ENCODE measurements around the gene CENPP. TPM values are rescaled to one million over a fixed set of nuclear protein-coding genes. Genes with fewer than 3 reads are reported as not detected.

Gene CENPP
- total RNA-seq, 4 donors from 2014 or later: 0.37 to 7.1 (median 3.2) TPM

- 96 to 100% methylated on average over 2 to 9 of the region's 9 CpGs for WGBS, 2 donors (ENCODE audit: low coverage in 1 of 2)
- Histone ChIP-seq H3K9me3 (no peaks in the 10 kb centered on the region), H3K4me3 (no peak overlapping the region), H3K4me1 (no peaks in the 10 kb centered on the region), H3K27ac (no peak overlapping the region), H3K36me3 (peaks cover 0 to 34% (median 16%) of the 10 kb centered on the region in 4 donors), H3K27me3 (no peaks in the 10 kb centered on the region)
- intact Hi-C loops (cut with DNase I; ENCODE audit: low total_unique reads): loop anchor here (5.0 kb wide), 1 partner anchor 308 kb away; no protein-coding TSS in a partner anchor
- DNase-seq: no peak
- in situ Hi-C loops (cut with MboI; ENCODE audit: low pct_ligation_motif_present in 1 of 4, low pct_unique_long_range_greater_than_20kb in 1 of 4, low sequenced_read_pairs in 3 of 4): loop anchor here (10.0 to 25.0 kb wide), 6 partner anchors 135 to 505 kb away; no protein-coding TSS in a partner anchor
- TF ChIP-seq, protein P1, sequence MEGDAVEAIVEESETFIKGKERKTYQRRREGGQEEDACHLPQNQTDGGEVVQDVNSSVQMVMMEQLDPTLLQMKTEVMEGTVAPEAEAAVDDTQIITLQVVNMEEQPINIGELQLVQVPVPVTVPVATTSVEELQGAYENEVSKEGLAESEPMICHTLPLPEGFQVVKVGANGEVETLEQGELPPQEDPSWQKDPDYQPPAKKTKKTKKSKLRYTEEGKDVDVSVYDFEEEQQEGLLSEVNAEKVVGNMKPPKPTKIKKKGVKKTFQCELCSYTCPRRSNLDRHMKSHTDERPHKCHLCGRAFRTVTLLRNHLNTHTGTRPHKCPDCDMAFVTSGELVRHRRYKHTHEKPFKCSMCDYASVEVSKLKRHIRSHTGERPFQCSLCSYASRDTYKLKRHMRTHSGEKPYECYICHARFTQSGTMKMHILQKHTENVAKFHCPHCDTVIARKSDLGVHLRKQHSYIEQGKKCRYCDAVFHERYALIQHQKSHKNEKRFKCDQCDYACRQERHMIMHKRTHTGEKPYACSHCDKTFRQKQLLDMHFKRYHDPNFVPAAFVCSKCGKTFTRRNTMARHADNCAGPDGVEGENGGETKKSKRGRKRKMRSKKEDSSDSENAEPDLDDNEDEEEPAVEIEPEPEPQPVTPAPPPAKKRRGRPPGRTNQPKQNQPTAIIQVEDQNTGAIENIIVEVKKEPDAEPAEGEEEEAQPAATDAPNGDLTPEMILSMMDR (IDR thresholded peaks at IDR 0.05): no peak
- TF ChIP-seq POLR2AphosphoS5 (IDR thresholded peaks at IDR 0.05): no peak
- no peak for TF ChIP-seq POLR2A (IDR thresholded peaks at IDR 0.05)
- no peak for TF ChIP-seq EP300 (IDR thresholded peaks at IDR 0.05; ENCODE audit: low read depth)
Observed at GRCh38 chr9:92639791-92640271, 314.1 kb downstream of the CENPP start.

DNA sequence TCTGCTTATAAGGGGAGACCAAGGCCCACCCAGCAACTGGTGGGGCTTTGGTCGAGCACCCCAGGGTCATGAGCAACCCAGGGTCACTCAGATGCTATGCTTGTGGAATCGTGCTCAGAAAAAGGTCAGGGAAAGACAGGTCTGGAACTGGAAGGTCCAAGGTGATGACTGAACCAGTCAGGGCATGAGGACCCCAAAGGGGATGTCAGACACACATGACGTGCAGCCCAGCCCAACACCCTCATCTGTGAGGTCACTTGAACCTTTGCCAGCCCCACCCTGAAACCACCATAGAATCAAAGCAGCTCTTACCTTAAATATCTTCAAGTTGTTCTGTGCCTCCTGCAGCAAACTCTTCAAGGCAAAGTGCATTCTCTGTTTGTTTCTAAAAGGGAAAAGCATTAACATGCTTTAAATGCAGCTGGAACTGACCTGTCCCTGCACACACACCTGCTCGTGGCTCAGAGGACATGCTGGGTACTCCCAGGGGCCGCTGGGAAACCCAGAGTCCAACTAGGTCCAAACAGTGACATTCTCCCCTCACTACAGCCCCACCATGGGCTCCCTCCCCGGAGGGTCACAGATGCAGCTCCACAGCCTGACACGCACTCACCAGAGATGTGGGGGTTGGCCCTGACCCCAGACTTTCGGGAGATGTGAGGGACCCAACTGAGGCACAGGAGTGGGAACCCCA, 314.8 kb downstream of the CENPP start:
- WGBS, 2 donors (ENCODE audit: low coverage in 1 of 2): 89% methylated on average over 8 of the region's 8 CpGs; no CpG with 5 or more reads in 1 of the 2 donors
- no peak overlapping the region for H3K4me3 ChIP-seq
- no peaks in the 10 kb centered on the region for H3K9me3 ChIP-seq
- intact Hi-C loops (cut with DNase I; ENCODE audit: low total_unique reads) (no loop called here), in situ Hi-C loops (cut with MboI; ENCODE audit: low pct_ligation_motif_present in 1 of 4, low pct_unique_long_range_greater_than_20kb in 1 of 4, low sequenced_read_pairs in 3 of 4) (loop anchor here in 3 of 4 donors (25.0 kb wide), 2 partner anchors 328 to 503 kb away; no protein-coding TSS in a partner anchor)
- no peaks in the 10 kb centered on the region for H3K4me1 ChIP-seq
- no peak for DNase-seq
- no peak overlapping the region for H3K27ac ChIP-seq
- peaks cover 0 to 40% (median 19%) of the 10 kb centered on the region in 4 donors for H3K36me3 ChIP-seq
- TF ChIP-seq POLR2A (IDR thresholded peaks at IDR 0.05) (no peak), EP300 (IDR thresholded peaks at IDR 0.05; ENCODE audit: low read depth) (no peak), POLR2AphosphoS5 (IDR thresholded peaks at IDR 0.05) (no peak)
- TF ChIP-seq, protein P1 (IDR thresholded peaks at IDR 0.05): no peak
- H3K27me3 ChIP-seq: no peaks in the 10 kb centered on the region

- no peaks in the 10 kb centered on the region for H3K9me3 ChIP-seq
- peaks cover 0 to 46% (median 22%) of the 10 kb centered on the region in 4 donors for H3K36me3 ChIP-seq
- in situ Hi-C loops (cut with MboI; ENCODE audit: low pct_ligation_motif_present in 1 of 4, low pct_unique_long_range_greater_than_20kb in 1 of 4, low sequenced_read_pairs in 3 of 4): loop anchor here in 3 of 4 donors (25.0 kb wide), 2 partner anchors 329 to 504 kb away; no protein-coding TSS in a partner anchor
- DNase-seq: no peak
- no peaks in the 10 kb centered on the region for H3K27me3 ChIP-seq
- H3K27ac ChIP-seq: no peak overlapping the region
- H3K4me1 ChIP-seq: no peaks in the 10 kb centered on the region
- no peak for TF ChIP-seq EP300 (IDR thresholded peaks at IDR 0.05; ENCODE audit: low read depth)
- TF ChIP-seq POLR2AphosphoS5 (IDR thresholded peaks at IDR 0.05): no peak
- TF ChIP-seq POLR2A (IDR thresholded peaks at IDR 0.05): no peak
- TF ChIP-seq, protein P1 (IDR thresholded peaks at IDR 0.05): no peak
- no peak overlapping the region for H3K4me3 ChIP-seq
- WGBS, 2 donors (ENCODE audit: low coverage in 1 of 2): 93% methylated on average over 15 of the region's 20 CpGs; no CpG with 5 or more reads in 1 of the 2 donors
- intact Hi-C loops (cut with DNase I; ENCODE audit: low total_unique reads): no loop called here
Observed at GRCh38 chr9:92641092-92641809, 315.5 kb downstream of the CENPP start.

DNA sequence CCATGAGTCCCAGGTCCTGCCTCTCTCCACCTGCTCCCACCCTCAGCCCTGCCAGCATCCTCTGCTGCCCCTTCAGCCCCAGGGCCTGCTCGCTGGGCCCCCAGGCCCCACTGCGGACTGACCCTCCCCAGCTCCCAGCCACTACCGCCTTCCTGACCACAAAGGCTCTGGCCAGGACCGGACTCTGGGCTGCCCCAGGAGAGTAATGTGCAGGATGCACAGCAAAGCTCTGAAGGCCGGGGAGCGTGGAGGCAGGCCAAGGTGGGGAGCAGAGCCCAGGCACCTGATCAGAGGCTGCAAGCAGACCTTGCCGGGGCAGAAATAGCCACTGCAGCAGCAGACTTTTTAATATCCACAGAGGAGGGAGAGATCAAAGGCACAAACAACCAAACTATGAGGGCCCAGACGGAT, 316.3 kb downstream of the CENPP start:
- intact Hi-C loops (cut with DNase I; ENCODE audit: low total_unique reads) (no loop called here), in situ Hi-C loops (cut with MboI; ENCODE audit: low pct_ligation_motif_present in 1 of 4, low pct_unique_long_range_greater_than_20kb in 1 of 4, low sequenced_read_pairs in 3 of 4) (loop anchor here in 3 of 4 donors (25.0 kb wide), 2 partner anchors 330 to 505 kb away; no protein-coding TSS in a partner anchor)
- H3K4me1 ChIP-seq: no peaks in the 10 kb centered on the region
- TF ChIP-seq, protein P1 (IDR thresholded peaks at IDR 0.05): no peak
- TF ChIP-seq EP300 (IDR thresholded peaks at IDR 0.05; ENCODE audit: low read depth): no peak
- no peak for TF ChIP-seq POLR2A (IDR thresholded peaks at IDR 0.05)
- TF ChIP-seq POLR2AphosphoS5 (IDR thresholded peaks at IDR 0.05): no peak
- H3K9me3 ChIP-seq: no peaks in the 10 kb centered on the region
- no peak overlapping the region for H3K4me3 ChIP-seq
- WGBS, 2 donors (ENCODE audit: low coverage in 1 of 2): 98 to 100% methylated on average over 1 to 7 of the region's 8 CpGs
- no peak overlapping the region for H3K27ac ChIP-seq
- no peak for DNase-seq
- no peaks in the 10 kb centered on the region for H3K27me3 ChIP-seq
- H3K36me3 ChIP-seq: peaks cover 0 to 54% (median 19%) of the 10 kb centered on the region in 4 donors

Measured in transverse colon (tissue), 4 donors.